GM18858 (cell line): ENCODE measurements around the gene CAB39L.

Experiments
- ATAC-seq: cut with Tn5 transposase; IDR thresholded peaks from one replicate; pipeline ENCODE4 v1.9.1; 2021; ENCODE audit not compliant: unreplicated experiment

Gene CAB39L

GRCh38 chr13:49443357-49443703 lies 534 bp downstream of the CAB39L start:
- no peak for ATAC-seq

DNA sequence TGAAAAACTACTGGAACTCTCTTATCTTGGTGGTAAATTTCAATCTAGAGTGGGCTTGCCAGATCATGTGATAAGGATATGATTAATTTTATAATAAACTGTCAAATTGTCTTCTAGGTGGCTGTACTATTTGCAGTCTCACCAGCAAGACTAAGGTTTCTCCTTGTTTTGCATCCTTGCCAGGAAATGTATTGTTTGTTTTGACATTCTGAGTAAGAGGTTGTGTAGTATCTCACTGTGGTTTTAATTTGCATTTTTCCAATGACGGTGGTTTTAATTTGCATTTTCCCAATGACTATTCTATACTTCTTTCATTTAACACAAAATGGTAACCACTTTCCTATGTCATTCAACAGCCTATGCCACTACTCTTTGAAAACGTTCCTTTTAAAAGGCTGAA lies 2.0 kb downstream of the CAB39L start:
- no peak for ATAC-seq

GRCh38 chr13:49441312-49441711 lies 2.6 kb downstream of the CAB39L start:
- no peak for ATAC-seq

- no peak for ATAC-seq
These were observed 4.3 kb downstream of the CAB39L start for GRCh38 chr13:49439609-49440008.

DNA sequence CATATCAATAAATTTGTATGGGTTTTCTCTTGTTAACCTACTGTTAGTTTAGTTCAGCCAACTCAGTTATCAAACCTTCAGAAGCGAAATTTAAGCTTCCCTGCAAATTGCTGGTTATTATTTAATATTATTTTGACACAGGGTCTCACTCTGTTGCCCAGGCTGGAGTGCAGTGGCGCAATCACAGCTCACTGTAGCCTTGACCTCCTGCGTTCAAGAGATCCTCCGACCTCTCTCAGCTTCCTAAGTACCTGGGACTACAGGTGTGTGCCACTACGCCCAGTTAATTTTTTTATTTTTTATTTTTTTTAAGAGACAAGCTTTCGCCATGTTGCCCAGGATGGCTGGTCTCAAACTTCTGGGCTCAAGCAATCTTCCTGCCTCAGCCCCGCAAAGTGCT lies 6.2 kb downstream of the CAB39L start:
- no peak for ATAC-seq

GRCh38 chr13:49436890-49437289 lies 7.0 kb downstream of the CAB39L start:
- ATAC-seq, result no peak

GRCh38 chr13:49435992-49436391 lies 7.9 kb downstream of the CAB39L start:
- ATAC-seq, result no peak

- ATAC-seq, result no peak
These were observed 14.7 kb downstream of the CAB39L start for GRCh38 chr13:49429121-49429520.

GRCh38 chr13:49428041-49428763 lies 15.7 kb downstream of the CAB39L start:
- no peak for ATAC-seq

DNA sequence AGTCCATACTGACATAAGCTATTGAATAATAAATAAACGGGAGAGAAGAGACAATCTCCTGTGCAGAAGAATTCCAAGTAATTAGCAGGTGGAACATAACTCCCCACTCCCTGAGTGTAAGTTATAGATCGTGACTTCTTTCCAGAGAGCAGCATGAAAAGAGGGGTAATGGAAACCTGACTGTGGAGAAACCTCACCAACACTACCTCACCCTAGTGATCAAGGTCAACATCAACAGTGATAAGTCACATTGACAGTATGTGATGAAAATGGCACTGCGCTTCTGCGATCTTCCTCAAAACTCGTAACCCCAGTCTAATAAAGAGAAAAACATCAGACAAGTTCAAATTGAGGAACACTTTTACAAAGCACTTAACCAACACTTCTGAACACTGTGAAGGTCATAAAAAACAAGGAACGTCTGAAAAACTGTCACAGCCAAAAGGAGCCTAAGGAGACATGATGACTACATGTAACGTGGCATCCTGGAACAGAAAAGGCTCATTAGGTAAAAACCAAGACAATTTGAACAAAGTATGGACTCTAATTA lies 19.8 kb downstream of the CAB39L start:
- ATAC-seq, result no peak

DNA sequence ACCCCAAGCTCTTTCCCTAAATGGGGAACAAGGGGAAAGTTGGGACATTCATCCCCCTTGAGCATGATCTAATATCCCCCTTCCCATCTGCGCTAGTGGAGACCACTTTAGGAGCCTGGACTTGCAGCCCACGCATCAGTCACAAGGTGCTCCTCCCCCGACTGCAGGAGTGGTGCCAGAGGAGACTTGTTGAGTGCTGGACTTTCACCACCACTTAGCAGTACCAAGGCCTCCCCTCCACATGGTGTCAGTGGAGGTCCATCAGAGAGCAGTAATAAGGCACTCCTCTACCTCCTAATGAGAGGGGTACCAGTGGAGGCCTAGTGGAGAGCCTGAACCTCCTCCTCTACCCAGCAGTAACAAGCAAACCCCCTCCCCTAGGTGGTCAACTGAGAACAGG lies 22.5 kb downstream of the CAB39L start:
- no peak for ATAC-seq

GRCh38 chr13:49419276-49419675 lies 24.6 kb downstream of the CAB39L start:
- no peak for ATAC-seq

- ATAC-seq, result no peak
These were observed 25.7 kb downstream of the CAB39L start for GRCh38 chr13:49418206-49418605.

GRCh38 chr13:49417161-49417560 lies 26.7 kb downstream of the CAB39L start:
- ATAC-seq, result no peak

DNA sequence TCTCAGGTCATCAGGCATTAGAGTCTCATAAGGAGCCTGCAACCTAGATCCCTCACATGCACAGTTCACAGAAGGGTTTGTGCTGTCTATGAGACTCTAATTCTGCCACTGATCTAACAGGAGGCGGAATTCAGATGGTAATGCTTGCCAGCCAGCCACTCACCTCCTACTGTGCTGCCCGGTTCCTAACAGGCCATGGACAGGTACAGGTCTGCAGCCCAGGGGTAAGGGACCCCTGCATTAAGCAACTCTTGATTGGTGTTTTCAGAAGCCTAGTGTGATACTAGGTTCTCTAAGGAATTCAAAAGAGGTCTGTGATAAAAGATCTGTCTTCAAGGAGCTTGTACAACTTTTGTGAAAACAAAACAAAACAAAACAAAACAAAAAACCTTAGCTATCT lies 31.1 kb downstream of the CAB39L start:
- no peak for ATAC-seq

- no peak for ATAC-seq
These were observed 32.5 kb downstream of the CAB39L start for GRCh38 chr13:49411353-49411752.

DNA sequence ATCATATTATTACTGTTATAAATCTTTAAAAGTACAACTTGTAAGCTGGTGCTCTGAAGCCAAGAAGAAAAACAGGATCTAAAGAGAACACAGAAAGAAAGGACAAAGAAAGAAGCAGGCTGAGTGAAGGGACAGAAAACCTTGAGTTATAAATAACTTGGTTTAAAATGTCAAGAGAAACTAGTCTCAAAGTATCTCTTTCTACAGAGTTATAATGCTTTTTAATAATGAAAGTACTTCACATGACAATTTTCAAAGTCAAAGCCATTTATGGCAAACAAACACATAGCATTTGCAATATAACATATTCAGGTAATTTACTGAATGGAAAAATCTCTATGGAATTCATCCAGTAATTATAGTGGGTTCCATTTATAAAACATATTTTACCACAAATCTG lies 33.4 kb downstream of the CAB39L start:
- no peak for ATAC-seq

DNA sequence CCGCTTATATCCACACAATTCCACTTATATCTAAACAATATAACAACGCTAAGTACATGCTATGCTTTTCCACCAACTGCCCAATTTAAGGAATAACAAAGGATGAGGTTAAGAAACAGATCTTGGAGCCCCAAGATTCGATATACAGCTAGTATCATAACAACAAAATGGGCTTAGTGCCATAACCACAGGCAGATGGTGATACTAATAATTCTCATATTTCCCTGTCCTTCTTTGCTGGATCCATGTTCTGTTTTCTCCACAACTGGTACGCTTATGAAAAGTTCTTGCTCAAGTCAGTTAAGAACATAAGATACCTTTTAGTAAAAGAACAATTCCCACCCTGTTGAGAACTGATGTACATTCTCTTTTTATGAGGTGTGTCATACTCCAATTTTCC lies 33.9 kb downstream of the CAB39L start:
- no peak for ATAC-seq

- no peak for ATAC-seq
These were observed 34.9 kb downstream of the CAB39L start for GRCh38 chr13:49409008-49409407.

GRCh38 chr13:49407936-49408335 lies 35.9 kb downstream of the CAB39L start:
- no peak for ATAC-seq

- no peak for ATAC-seq
These were observed 36.8 kb downstream of the CAB39L start for GRCh38 chr13:49407068-49407467.

DNA sequence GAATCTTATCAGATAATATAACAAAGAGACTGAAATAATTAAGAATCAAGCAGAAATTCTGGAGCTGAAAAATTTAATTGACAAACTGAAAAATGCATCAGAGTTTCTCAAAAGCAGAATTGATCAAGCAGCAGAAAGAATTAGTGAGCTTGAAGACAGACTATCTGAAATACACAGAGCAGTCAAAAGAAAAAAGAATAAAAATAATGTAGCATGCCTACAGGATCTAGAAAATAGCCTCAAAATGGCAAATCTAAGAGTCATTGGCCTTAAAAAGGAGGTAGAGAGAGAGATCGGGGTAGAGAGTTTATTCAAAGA lies 39.2 kb downstream of the CAB39L start:
- ATAC-seq, result no peak

DNA sequence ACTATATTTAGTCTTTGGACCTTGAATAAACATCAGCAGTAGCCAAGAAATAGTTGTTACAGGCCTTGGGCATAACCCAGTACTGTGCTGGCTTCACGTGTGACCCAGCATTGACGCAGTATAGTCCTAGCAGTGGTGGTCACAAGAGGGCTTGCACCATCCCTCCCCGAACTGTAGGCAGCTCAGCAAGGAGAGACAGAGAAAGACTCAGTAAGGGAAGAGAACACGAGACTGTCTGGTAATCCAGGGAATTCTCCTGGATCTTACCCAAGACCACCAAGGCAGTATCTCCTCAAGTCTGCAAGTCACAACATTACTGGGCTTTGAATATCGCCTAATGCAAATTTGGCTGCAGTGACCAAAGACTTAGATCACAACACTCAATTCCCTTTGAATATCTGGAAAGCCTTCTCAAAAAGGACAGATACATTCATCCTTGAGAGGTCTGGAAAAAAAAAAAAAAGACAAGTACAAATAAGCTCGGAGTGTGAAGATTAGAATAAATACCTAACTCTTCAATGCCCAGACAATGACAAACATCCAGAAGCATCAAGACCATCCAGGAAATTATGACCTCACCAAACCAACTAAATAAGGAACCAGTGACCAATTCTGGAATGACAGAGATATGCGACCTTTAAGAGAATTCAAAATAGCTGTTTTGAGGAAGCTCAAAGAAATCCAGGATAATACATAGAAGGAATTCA lies 39.7 kb downstream of the CAB39L start:
- no peak for ATAC-seq
